ENCODE measurements around the gene SP7.

The SP7 gene

DNA sequence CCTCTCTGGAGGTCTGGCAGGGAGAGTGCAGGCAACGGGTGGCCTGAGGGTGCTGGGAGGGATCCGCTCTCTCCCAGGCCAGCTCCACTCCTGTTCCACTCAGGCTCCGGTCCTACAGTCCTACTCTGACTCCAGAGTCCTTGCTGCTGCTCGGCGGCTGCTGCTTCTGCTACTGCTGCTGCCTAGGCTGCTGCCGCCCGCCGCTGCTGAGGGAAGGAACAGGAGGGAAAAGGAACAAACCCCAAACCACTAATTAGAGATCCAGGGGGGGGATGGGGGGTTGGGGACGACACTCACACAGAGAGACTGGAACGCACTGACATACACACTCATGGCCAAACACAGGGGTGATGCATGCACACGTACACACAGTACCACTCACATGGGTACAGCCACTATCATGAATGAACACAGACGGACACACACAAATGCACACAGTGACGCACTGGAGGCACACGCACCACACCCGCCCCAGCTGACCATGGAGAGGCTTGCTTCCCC lies at the start of gene SP7:
SP7 (minus strand) TSS at position 174 of the 501 bp plus-strand sequence. CDS start 708 bp downstream, outside the sequence.
- DNase-seq (ENCODE audit: low spot score) = no peak
- in situ Hi-C loops (cut with MboI; ENCODE audit: low pct_unique_long_range_greater_than_20kb, low sequenced_read_pairs, unreplicated experiment) = no loop called here
- no peak for TF ChIP-seq CTCF (IDR thresholded peaks at IDR 0.05; ENCODE audit: extremely low read depth, insufficient read depth, missing control alignments)

DNA sequence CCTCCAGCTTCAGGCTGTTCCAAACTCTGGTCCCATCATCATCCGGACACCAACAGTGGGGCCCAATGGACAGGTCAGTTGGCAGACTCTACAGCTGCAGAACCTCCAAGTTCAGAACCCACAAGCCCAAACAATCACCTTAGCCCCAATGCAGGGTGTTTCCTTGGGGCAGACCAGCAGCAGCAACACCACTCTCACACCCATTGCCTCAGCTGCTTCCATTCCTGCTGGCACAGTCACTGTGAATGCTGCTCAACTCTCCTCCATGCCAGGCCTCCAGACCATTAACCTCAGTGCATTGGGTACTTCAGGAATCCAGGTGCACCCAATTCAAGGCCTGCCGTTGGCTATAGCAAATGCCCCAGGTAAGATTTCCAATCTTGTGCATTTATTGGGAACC lies 47.1 kb upstream of the SP7 start:
- TF ChIP-seq CTCF (IDR thresholded peaks at IDR 0.05; ENCODE audit: extremely low read depth, insufficient read depth, missing control alignments) = no peak
- DNase-seq (ENCODE audit: low spot score) = no peak
- in situ Hi-C loops (cut with MboI; ENCODE audit: low pct_unique_long_range_greater_than_20kb, low sequenced_read_pairs, unreplicated experiment) = no loop called here

- in situ Hi-C loops (cut with MboI; ENCODE audit: low pct_unique_long_range_greater_than_20kb, low sequenced_read_pairs, unreplicated experiment) = no loop called here
- TF ChIP-seq CTCF (IDR thresholded peaks at IDR 0.05; ENCODE audit: extremely low read depth, insufficient read depth, missing control alignments) = peak; percentile 60
- DNase-seq (ENCODE audit: low spot score) = peak; percentile 29
Observed at GRCh38 chr12:53381731-53382630, 45.8 kb upstream of the SP7 start.

DNA sequence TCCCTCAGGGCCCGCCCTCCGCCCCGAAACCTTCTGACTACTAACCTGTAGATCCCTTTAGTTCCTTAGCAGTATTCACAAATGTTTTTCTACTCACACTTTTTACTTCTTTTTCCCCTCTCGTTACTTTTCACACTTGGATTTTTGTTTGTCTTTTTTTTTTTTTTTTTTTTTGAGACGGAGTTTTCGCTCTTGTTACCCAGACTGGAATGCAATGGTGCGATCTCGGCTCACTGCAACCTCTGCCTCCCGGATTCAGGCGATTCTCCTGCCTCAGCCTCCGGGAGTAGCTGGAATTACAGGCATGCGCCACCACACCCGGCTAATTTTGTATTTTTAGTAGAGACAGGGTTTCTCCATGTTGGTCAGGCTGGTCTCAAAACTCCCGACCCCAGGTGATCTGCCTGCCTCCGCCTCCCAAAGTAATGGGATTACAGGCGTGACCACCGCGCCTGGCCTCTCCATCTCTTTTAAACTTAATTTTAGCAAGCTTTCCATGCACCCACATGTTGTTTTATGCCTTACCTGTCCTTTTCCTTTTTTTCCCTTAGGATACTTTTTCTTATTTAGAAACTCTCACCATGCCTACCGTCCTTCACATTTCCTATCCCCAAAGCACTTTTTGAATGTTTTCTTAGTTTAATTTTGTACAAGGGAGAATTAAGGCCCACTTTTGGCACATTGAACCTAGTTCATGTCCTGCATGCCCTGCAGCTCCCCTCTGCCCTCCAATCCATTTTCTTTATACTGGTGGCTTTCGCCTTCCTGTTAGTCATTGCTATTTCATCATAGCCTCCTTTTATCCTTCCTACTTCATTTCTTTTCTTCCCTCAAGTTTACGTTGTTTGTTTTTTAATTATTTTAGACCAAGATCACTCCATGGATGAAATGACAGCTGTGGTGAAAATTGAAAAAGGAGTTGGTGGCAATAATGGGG lies 44.9 kb upstream of the SP7 start:
- TF ChIP-seq CTCF (IDR thresholded peaks at IDR 0.05; ENCODE audit: extremely low read depth, insufficient read depth, missing control alignments) = no peak
- in situ Hi-C loops (cut with MboI; ENCODE audit: low pct_unique_long_range_greater_than_20kb, low sequenced_read_pairs, unreplicated experiment) = no loop called here
- DNase-seq (ENCODE audit: low spot score) = no peak

DNA sequence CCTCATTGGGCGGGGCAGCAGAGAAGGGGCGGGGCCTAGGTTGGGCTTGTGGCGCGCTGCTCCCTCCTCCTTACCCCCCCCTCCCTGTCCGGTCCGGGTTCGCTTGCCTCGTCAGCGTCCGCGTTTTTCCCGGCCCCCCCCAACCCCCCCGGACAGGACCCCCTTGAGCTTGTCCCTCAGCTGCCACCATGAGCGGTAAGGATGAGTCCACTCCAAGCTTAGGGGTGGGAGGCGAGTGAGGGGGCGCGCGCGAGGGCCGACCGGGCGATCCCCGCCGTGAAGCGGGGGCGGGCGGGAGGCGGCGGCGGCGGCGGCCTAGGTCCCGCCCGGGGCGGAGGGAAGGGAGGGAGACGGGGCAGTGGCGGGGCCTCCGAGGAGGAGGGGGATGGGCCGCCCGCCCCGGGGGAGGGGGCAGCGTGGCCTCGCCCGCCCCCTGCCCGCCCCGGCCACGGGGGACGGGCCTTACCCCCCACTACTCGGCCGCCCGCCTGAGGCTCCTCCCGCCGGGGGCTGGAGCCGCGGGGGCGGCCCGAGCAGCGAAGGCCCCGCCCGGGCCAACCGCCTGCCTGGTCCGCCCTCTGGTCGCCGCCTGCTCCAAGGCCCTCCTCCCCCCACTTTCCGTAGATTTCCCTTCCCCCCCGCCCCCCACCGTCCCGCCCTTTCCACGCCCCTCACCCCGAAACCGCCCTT lies 44.1 kb upstream of the SP7 start, which contains the start of gene SP1:
SP1 (plus strand) TSS at position 73 of the 690 bp plus-strand sequence; CDS start at position 189, 116 bp downstream.
- in situ Hi-C loops (cut with MboI; ENCODE audit: low pct_unique_long_range_greater_than_20kb, low sequenced_read_pairs, unreplicated experiment) = no loop called here
- peak; percentile 92 for DNase-seq (ENCODE audit: low spot score)
- no peak for TF ChIP-seq CTCF (IDR thresholded peaks at IDR 0.05; ENCODE audit: extremely low read depth, insufficient read depth, missing control alignments)
